A549 (cell line): ENCODE results near the gene SLCO2A1. TPM values are rescaled to one million over a fixed set of nuclear protein-coding genes. Genes with fewer than 3 reads are reported as not detected.

Source experiments
- ATAC-seq, 2 experiments: fragments of 200-7000 bp in 1 of 2; fragments of >200 bp in 1 of 2; cut with Nextera tagmentation in 1 of 2; cut with Tn5 transposase in 1 of 2; 3 replicates each; pipeline versions ENCODE4 v1.8.0 to v1.9.1; 2018 to 2020; ENCODE audit warnings: mild to moderate bottlenecking in 1 of 2, moderate library complexity in 1 of 2
- CTCF ChIA-PET: fragments of 300-600 bp; sonication (Branson Sonifier 250); formaldehyde crosslinking; extraction: SDS; loops from one replicate; lab custom pipeline; 2021; ENCODE audit warnings: antibody characterized with exemption, inconsistent platforms; lab: Yijun Ruan, JAX
- POLR2A ChIA-PET: fragments of 350-600 bp; formaldehyde crosslinking; extraction: SDS; loops from one replicate; lab custom pipeline; 2021; ENCODE audit warnings: antibody characterized with exemption, inconsistent platforms; lab: Yijun Ruan, JAX
- DNase-seq, 2 experiments: peaks; one replicate each; pipeline versions ENCODE4 v3.0.0 to v3.0.0-alpha.2; 2011 to 2016; ENCODE audit warnings: low read depth in 1 of 2, low spot score in 1 of 2
- FAIRE-seq: peaks from 2 replicates; lab custom pipeline; 2011; peaks lifted over from hg19 to GRCh38; lab: Jason Lieb, UNC
- H3K27ac ChIP-seq, 2 experiments: fragments of >200 bp; sonication (Bioruptor Twin); formaldehyde crosslinking; 3 replicates each; pipeline ENCODE4 v1.5.1; 2016 to 2017
- H3K4me1 ChIP-seq: fragments of >200 bp; sonication (Bioruptor Twin); formaldehyde crosslinking; 3 replicates; pipeline ENCODE4 v1.6.1; 2016
- H3K4me2 ChIP-seq: fragments of >200 bp; sonication (Bioruptor Twin); formaldehyde crosslinking; 3 replicates; pipeline ENCODE4 v1.6.1; 2016
- H3K4me3 ChIP-seq: fragments of >200 bp; sonication (Bioruptor Twin); formaldehyde crosslinking; 3 replicates; pipeline ENCODE4 v1.5.1; 2016
- H3K9me3 ChIP-seq: fragments of >200 bp; sonication (Bioruptor Twin); formaldehyde crosslinking; 3 replicates; pipeline ENCODE4 v1.6.1; 2016
- ATOH8 ChIP-seq: fragments of 250-450 bp; sonication (Bioruptor Pico); IDR thresholded peaks from 2 replicates; pipeline ENCODE4 v1.5.0; 2020; ENCODE audit warnings: low read depth, mild to moderate bottlenecking, moderate library complexity
- CHD4 ChIP-seq: fragments of 200-600 bp; sonication (generic); IDR thresholded peaks from 2 replicates; pipeline ENCODE4 v1.6.1; 2016; ENCODE audit warnings: antibody characterized with exemption, mild to moderate bottlenecking, borderline replicate concordance
- E2F6 ChIP-seq: IDR thresholded peaks from 2 replicates; pipeline ENCODE4 v1.6.1; 2012; ENCODE audit warnings: low read depth, borderline replicate concordance
- EHF ChIP-seq: fragments of 250-450 bp; sonication (Bioruptor Pico); IDR thresholded peaks from 2 replicates; pipeline ENCODE4 v1.5.0; 2020; ENCODE audit warnings: mild to moderate bottlenecking
- EHMT2 ChIP-seq: fragments of 200-600 bp; sonication (generic); IDR thresholded peaks from 2 replicates; pipeline ENCODE4 v1.6.1; 2016; ENCODE audit warnings: antibody characterized with exemption, low read depth, mild to moderate bottlenecking, moderate library complexity
- EP300 ChIP-seq, 2 experiments: fragments of >200 bp; sonication (Bioruptor Twin); formaldehyde crosslinking; IDR thresholded peaks; 2 replicates in 1 of 2; 3 replicates in 1 of 2; pipeline ENCODE4 v1.6.1; 2016 to 2017
- FOSB ChIP-seq: fragments of 250-450 bp; sonication (Bioruptor Pico); IDR thresholded peaks from 2 replicates; pipeline ENCODE4 v1.5.0; 2020; ENCODE audit warnings: mild to moderate bottlenecking, moderate library complexity
- FOXS1 ChIP-seq: fragments of 250-450 bp; sonication (Bioruptor Pico); IDR thresholded peaks from 2 replicates; pipeline ENCODE4 v1.5.0; 2020; ENCODE audit warnings: mild to moderate bottlenecking, moderate library complexity
- HDAC2 ChIP-seq: fragments of 200-600 bp; sonication (generic); IDR thresholded peaks from 2 replicates; pipeline ENCODE4 v1.6.1; 2016
- HES2 ChIP-seq: fragments of >200 bp; sonication (Bioruptor Twin); formaldehyde crosslinking; IDR thresholded peaks from 2 replicates; pipeline ENCODE4 v1.6.1; 2016
- HEYL ChIP-seq: fragments of 250-450 bp; sonication (Bioruptor Pico); IDR thresholded peaks from 2 replicates; pipeline ENCODE4 v1.8.0; 2021; ENCODE audit warnings: mild to moderate bottlenecking, moderate library complexity
- HMGXB4 ChIP-seq: fragments of 250-450 bp; sonication (Bioruptor Pico); IDR thresholded peaks from 2 replicates; pipeline ENCODE4 v1.5.0; 2021; ENCODE audit warnings: mild to moderate bottlenecking, moderate library complexity, borderline replicate concordance
- HOXA7 ChIP-seq: fragments of 250-450 bp; sonication (Bioruptor Pico); IDR thresholded peaks from 2 replicates; pipeline ENCODE4 v1.5.0; 2020; ENCODE audit warnings: mild to moderate bottlenecking, moderate library complexity
- HOXB5 ChIP-seq: fragments of 250-450 bp; sonication (Bioruptor Pico); IDR thresholded peaks from 2 replicates; pipeline ENCODE4 v1.5.0; 2020; ENCODE audit warnings: mild to moderate bottlenecking, moderate library complexity
- JUNB ChIP-seq: fragments of >200 bp; sonication (Bioruptor Twin); formaldehyde crosslinking; IDR thresholded peaks from 2 replicates; pipeline ENCODE4 v1.6.1; 2016
- PBX3 ChIP-seq: IDR thresholded peaks from 2 replicates; pipeline ENCODE4 v1.6.1; 2012
- POLR2A ChIP-seq: IDR thresholded peaks from 2 replicates; pipeline ENCODE4 v1.6.1; 2012; ENCODE audit warnings: mild to moderate bottlenecking, low read length
- POLR2AphosphoS2 ChIP-seq: conservative IDR thresholded peaks from 2 replicates; pipeline ENCODE4 v1.6.1; 2012; ENCODE audit warnings: low read length, improper control_type of control experiment, inconsistent platforms
- RCOR1 ChIP-seq: fragments of 150-350 bp; IDR thresholded peaks from 2 replicates; pipeline ENCODE4 v1.6.1; 2014; ENCODE audit warnings: antibody characterized with exemption, low read length, low read depth
- RNF2 ChIP-seq: fragments of 200-600 bp; sonication (generic); IDR thresholded peaks from 2 replicates; pipeline ENCODE4 v1.6.1; 2016; ENCODE audit warnings: low read depth, mild to moderate bottlenecking, antibody characterized with exemption, moderate library complexity, borderline replicate concordance
- SMC3 ChIP-seq: fragments of >200 bp; sonication (Bioruptor Twin); formaldehyde crosslinking; IDR thresholded peaks from 3 replicates; pipeline ENCODE4 v1.6.1; 2018; ENCODE audit warnings: inconsistent platforms
- SREBF2 ChIP-seq: fragments of 450-650 bp; IDR thresholded peaks from 2 replicates; pipeline ENCODE4 v1.6.1; 2014; ENCODE audit warnings: mild to moderate bottlenecking, moderate library complexity
- TFCP2L1 ChIP-seq: fragments of 250-450 bp; sonication (Bioruptor Pico); IDR thresholded peaks from 2 replicates; pipeline ENCODE4 v1.5.0; 2021; ENCODE audit warnings: mild to moderate bottlenecking
- TP53 ChIP-seq: fragments of 250-450 bp; sonication (Bioruptor Pico); IDR thresholded peaks from 2 replicates; pipeline ENCODE4 v1.5.0; 2021; ENCODE audit warnings: mild to moderate bottlenecking, moderate library complexity
- ZNF302 ChIP-seq: fragments of 250-450 bp; sonication (Bioruptor Pico); IDR thresholded peaks from 2 replicates; pipeline ENCODE4 v1.9.0; 2021; ENCODE audit warnings: inconsistent platforms, mild to moderate bottlenecking, moderate library complexity
- ZSCAN20 ChIP-seq: fragments of 250-450 bp; sonication (Bioruptor Pico); IDR thresholded peaks from 2 replicates; pipeline ENCODE4 v1.8.0; 2022; ENCODE audit warnings: mild to moderate bottlenecking, moderate library complexity
- WGBS: methylation state at CpG from one replicate; pipeline ENCODE4 v1.1.6; 2017; ENCODE audit errors: missing lambda C conversion rate; 5-methylcytosine and 5-hydroxymethylcytosine counted together
- polyA plus RNA-seq, 4 experiments: library from polyadenylated mRNA; depleted of rRNA in 3 of 4; stranded (reverse); fragments of >200 nt; fragmentation: RNase III in 1 of 4; extraction: RNeasy Plus Mini Kit Qiagen cat#74134 plus additional on column Dnase treatment in 1 of 4; gene quantifications; 2 replicates in 3 of 4; 3 replicates in 1 of 4; pipeline ENCODE4 v1.2.3, GENCODE V29; 2011 to 2017

SLCO2A1 gene
- polyA plus RNA-seq, 2 of the 4 experiments (the other 2 are of a cell fraction): 0.12 TPM; not detected in 1

GRCh38 chr3:133962849-133963248, 66.9 kb downstream of the SLCO2A1 start:
- H3K27ac ChIP-seq: no peak overlapping the region
- H3K4me1 ChIP-seq: no peaks in the 10 kb centered on the region
- no peak for FAIRE-seq
- WGBS: 14% methylated on average over 2 of the region's 2 CpGs
- ChIA-PET CTCF (interaction anchor here (0.9 kb wide), 1 partner anchor 300 kb away, joined by 3 read pairs; no protein-coding TSS in a partner anchor), POLR2A (no interaction called here)
- H3K9me3 ChIP-seq: no peaks in the 10 kb centered on the region
- H3K4me2 ChIP-seq: no peak overlapping the region
- TF ChIP-seq JUNB (no peak), SMC3 (no peak), E2F6 (no peak), HOXB5 (CRISPR knock-in tag) (no peak), HOXA7 (CRISPR knock-in tag) (no peak), PBX3 (no peak), RNF2 (no peak), FOXS1 (CRISPR knock-in tag) (no peak), ZNF302 (no peak), HEYL (CRISPR knock-in tag) (no peak), EP300 (IDR thresholded peaks at IDR 0.05) (no peak), HES2 (no peak), HDAC2 (no peak), EHMT2 (no peak), TP53 (no peak)
- TF ChIP-seq, all 56 proteins: peak for 0
- no peak for ATAC-seq
- DNase-seq: no peak
- no peak overlapping the region for H3K4me3 ChIP-seq

GRCh38 chr3:133958071-133958805, 71.5 kb downstream of the SLCO2A1 start:
- no peaks in the 10 kb centered on the region for H3K4me1 ChIP-seq
- ChIA-PET POLR2A (no interaction called here), CTCF (no interaction called here)
- FAIRE-seq (no peak), ATAC-seq (no peak), DNase-seq (no peak)
- no peak overlapping the region for H3K4me3 ChIP-seq
- 37% methylated on average over 4 of the region's 5 CpGs for WGBS
- no peak overlapping the region for H3K4me2 ChIP-seq
- H3K27ac ChIP-seq: no peak overlapping the region
- TF ChIP-seq FOSB (CRISPR knock-in tag) (no peak), SREBF2 (no peak), EHF (CRISPR knock-in tag) (no peak), POLR2A (no peak), PBX3 (no peak), TFCP2L1 (CRISPR knock-in tag) (no peak), HMGXB4 (no peak), ZSCAN20 (CRISPR knock-in tag) (no peak), JUNB (no peak), TP53 (no peak), HDAC2 (no peak), ATOH8 (CRISPR knock-in tag) (no peak), RCOR1 (no peak), CHD4 (no peak), POLR2AphosphoS2 (no peak)
- TF ChIP-seq, all 56 proteins: peak for 0
- H3K9me3 ChIP-seq: no peaks in the 10 kb centered on the region
